ENCODE data around the gene GPR143.

The GPR143 gene

DNA sequence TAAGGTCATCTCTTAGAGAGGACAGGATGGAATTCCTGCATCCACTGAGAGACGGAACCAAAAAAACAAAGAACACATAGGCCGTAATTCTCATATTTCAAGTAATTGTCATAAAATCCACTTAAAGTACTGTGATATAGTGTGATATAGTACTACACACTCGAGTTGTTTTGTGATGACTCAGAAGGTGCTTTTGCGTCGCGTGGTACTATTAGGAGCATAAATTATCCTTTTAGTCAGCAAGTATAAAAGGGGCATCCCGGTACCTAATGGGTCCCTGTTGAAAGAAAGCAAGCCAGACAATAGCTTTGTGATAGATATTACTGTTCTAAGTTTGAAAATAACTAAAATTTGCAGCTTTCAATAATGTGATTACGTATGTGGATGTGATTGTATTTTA is 55.3 kb downstream of the GPR143 start:
- intact Hi-C loops (cut with micrococcal nuclease): no loop called here
- Mint-ChIP-seq H3K4me3 (no peak overlapping the region), H3K27ac (no peak overlapping the region), H3K9me3 (no peaks in the 10 kb centered on the region), H3K27me3 (no peaks in the 10 kb centered on the region), H3K4me1 (ENCODE audit: low read depth) (peaks cover 13% of the 10 kb centered on the region), H3K36me3 (ENCODE audit: low read depth) (peaks cover 85% of the 10 kb centered on the region)

DNA sequence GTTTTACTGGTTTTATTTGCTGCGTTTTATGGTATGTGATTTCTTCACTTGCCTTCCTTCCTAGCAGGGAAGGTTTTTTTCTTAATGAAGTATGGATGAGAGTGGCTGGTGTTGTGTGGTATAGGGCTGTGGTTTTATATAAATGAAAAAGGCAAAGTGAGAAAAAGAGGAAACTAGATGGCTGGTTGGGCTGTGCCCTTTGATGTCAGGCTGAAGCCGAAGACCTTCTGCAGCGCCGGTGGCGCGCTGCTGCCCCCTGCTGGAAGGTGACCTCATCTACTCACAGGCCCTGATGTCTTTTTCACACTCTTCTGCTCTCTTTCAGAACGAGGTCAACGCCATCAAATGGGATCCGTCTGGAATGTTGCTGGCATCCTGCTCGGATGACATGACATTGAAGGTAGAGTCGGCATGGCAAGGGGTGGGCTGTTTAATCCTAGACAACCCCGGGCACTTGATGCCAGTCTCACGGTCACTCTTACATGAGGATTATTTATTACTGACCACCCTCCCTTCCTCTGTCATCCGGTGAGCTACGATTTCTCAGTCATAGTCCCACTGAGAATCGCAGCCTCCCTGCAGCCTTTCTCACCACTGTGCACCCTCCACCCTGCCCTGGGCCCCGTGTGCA is 56.6 kb downstream of the GPR143 start:
- H3K4me3 Mint-ChIP-seq: no peak overlapping the region

DNA sequence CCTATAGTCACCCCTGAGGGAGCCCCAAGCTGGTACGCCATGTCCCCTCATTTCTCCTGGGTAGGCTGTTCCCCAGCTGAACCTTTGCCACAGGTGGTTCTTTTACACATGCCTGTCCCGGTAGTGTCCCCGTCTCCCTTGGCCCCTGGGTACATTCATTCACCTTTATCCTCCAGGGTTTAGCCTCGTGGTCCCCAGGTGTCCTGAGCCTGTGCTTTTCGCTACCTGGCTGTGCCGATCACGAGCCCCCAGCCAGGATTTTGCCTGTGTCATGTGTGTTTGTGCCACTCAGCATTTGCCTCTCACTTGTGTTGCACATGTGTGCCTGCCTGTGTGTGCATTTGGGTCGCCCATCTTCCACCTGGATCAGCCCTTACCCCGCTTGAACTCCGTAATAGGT is 57.6 kb downstream of the GPR143 start:
- Mint-ChIP-seq H3K27me3 (no peaks in the 10 kb centered on the region), H3K27ac (no peak overlapping the region), H3K9me3 (no peaks in the 10 kb centered on the region), H3K36me3 (ENCODE audit: low read depth) (peaks cover 85% of the 10 kb centered on the region), H3K4me1 (ENCODE audit: low read depth) (peaks cover 13% of the 10 kb centered on the region), H3K4me3 (no peak overlapping the region)
- intact Hi-C loops (cut with micrococcal nuclease): loop anchor here (2.0 to 10.0 kb wide), 4 partner anchors 243 to 891 kb away; partner anchors contain the start of gene TBL1X

More for the DNA sequence above, 56.6 kb downstream of the GPR143 start:
- peaks cover 13% of the 10 kb centered on the region for H3K4me1 Mint-ChIP-seq (ENCODE audit: low read depth)
- intact Hi-C loops (cut with micrococcal nuclease): loop anchor here (2.0 to 10.0 kb wide), 4 partner anchors 244 to 892 kb away; partner anchors contain the start of gene TBL1X
- H3K9me3 Mint-ChIP-seq: no peaks in the 10 kb centered on the region
- no peaks in the 10 kb centered on the region for H3K27me3 Mint-ChIP-seq
- H3K36me3 Mint-ChIP-seq (ENCODE audit: low read depth): peaks cover 85% of the 10 kb centered on the region
- H3K27ac Mint-ChIP-seq: no peak overlapping the region

GRCh38 chrX:9707306-9708033 is 58.2 kb downstream of the GPR143 start:
- Mint-ChIP-seq H3K36me3 (ENCODE audit: low read depth) (peaks cover 84% of the 10 kb centered on the region), H3K9me3 (no peaks in the 10 kb centered on the region), H3K4me3 (no peak overlapping the region), H3K27ac (no peak overlapping the region), H3K4me1 (ENCODE audit: low read depth) (peaks cover 13% of the 10 kb centered on the region), H3K27me3 (no peaks in the 10 kb centered on the region)
- intact Hi-C loops (cut with micrococcal nuclease): loop anchor here (2.0 to 10.0 kb wide), 4 partner anchors 243 to 890 kb away; partner anchors contain the start of gene TBL1X

DNA sequence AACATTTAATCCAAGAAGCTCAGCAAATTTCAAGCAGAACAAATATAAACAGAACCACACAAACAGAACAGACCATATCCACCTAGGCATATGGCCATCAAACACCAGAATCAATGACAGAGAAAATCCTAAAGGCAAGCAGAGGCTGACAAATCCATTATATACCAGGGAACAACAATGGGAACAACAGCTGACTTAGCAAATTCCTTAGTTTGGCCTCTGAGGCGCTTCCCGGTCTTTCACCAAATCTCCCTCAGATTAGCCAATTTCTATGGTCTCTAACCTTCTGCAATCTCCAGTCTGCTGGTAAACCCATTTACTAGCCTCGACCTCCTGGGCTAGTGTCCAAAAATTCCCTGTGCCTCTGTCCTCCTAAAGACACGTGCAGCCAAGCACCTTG is 59.2 kb downstream of the GPR143 start:
- intact Hi-C loops (cut with micrococcal nuclease): loop anchor here (5.0 to 10.0 kb wide), 3 partner anchors 242 to 889 kb away; partner anchors contain the start of gene TBL1X
- peaks cover 13% of the 10 kb centered on the region for H3K4me1 Mint-ChIP-seq (ENCODE audit: low read depth)
- H3K27ac Mint-ChIP-seq: no peak overlapping the region
- H3K27me3 Mint-ChIP-seq: no peaks in the 10 kb centered on the region
- no peak overlapping the region for H3K4me3 Mint-ChIP-seq
- no peaks in the 10 kb centered on the region for H3K9me3 Mint-ChIP-seq
- peaks cover 84% of the 10 kb centered on the region for H3K36me3 Mint-ChIP-seq (ENCODE audit: low read depth)

GRCh38 chrX:9704876-9705465 is 60.7 kb downstream of the GPR143 start:
- peaks cover 13% of the 10 kb centered on the region for H3K4me1 Mint-ChIP-seq (ENCODE audit: low read depth)
- H3K36me3 Mint-ChIP-seq (ENCODE audit: low read depth): peaks cover 95% of the 10 kb centered on the region

GRCh38 chrX:9703406-9703805 is 62.2 kb downstream of the GPR143 start:
- Mint-ChIP-seq H3K36me3 (ENCODE audit: low read depth) (peaks cover 98% of the 10 kb centered on the region), H3K4me3 (no peak overlapping the region)
- intact Hi-C loops (cut with micrococcal nuclease): loop anchor here (10.0 kb wide), 2 partner anchors 239 to 359 kb away; partner anchors contain the start of gene TBL1X

More at GRCh38 chrX:9704876-9705465, 60.7 kb downstream of the GPR143 start:
- Mint-ChIP-seq H3K27me3 (no peaks in the 10 kb centered on the region), H3K4me3 (no peak overlapping the region), H3K27ac (no peak overlapping the region), H3K9me3 (no peaks in the 10 kb centered on the region)
- intact Hi-C loops (cut with micrococcal nuclease): loop anchor here (5.0 to 10.0 kb wide), 3 partner anchors 240 to 888 kb away; partner anchors contain the start of gene TBL1X

DNA sequence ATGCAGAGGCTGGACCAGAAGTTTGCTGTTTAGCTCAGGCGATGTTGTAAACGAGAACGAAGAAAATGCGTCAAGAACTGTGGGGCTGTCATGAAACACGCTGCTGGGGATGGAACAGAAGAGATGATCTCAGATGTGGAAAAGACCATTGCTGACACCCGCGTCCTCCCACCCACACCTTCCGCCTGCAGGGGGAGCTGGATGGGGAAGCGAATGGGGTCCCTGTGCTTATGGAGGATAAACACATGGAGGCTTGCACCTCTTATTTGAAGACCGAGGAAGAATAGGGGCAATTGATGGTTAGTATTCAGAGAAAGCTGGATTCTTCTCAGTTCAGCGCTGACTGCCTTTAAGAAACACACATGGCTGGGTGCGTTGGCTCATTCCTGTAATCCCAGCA is 63.9 kb downstream of the GPR143 start:
- intact Hi-C loops (cut with micrococcal nuclease): loop anchor here (10.0 kb wide), 2 partner anchors 237 to 357 kb away; partner anchors contain the start of gene TBL1X
- no peak overlapping the region for H3K4me3 Mint-ChIP-seq
- H3K27ac Mint-ChIP-seq: no peak overlapping the region
- H3K9me3 Mint-ChIP-seq: no peaks in the 10 kb centered on the region
- H3K4me1 Mint-ChIP-seq (ENCODE audit: low read depth): no peaks in the 10 kb centered on the region
- peaks cover 89% of the 10 kb centered on the region for H3K36me3 Mint-ChIP-seq (ENCODE audit: low read depth)
- no peaks in the 10 kb centered on the region for H3K27me3 Mint-ChIP-seq

More at GRCh38 chrX:9703406-9703805, 62.2 kb downstream of the GPR143 start:
- Mint-ChIP-seq H3K27ac (no peak overlapping the region), H3K27me3 (no peaks in the 10 kb centered on the region), H3K4me1 (ENCODE audit: low read depth) (peaks cover 3% of the 10 kb centered on the region), H3K9me3 (no peaks in the 10 kb centered on the region)

GRCh38 chrX:9700555-9700954 is 65.1 kb downstream of the GPR143 start:
- no peak overlapping the region for H3K27ac Mint-ChIP-seq
- no peaks in the 10 kb centered on the region for H3K4me1 Mint-ChIP-seq (ENCODE audit: low read depth)
- no peak overlapping the region for H3K4me3 Mint-ChIP-seq
- peaks cover 90% of the 10 kb centered on the region for H3K36me3 Mint-ChIP-seq (ENCODE audit: low read depth)
- intact Hi-C loops (cut with micrococcal nuclease): loop anchor here (10.0 kb wide), 2 partner anchors 236 to 356 kb away; partner anchors contain the start of gene TBL1X
- H3K27me3 Mint-ChIP-seq: no peaks in the 10 kb centered on the region
- H3K9me3 Mint-ChIP-seq: no peaks in the 10 kb centered on the region

GRCh38 chrX:9698576-9698975 is 67.1 kb downstream of the GPR143 start:
- Mint-ChIP-seq H3K36me3 (ENCODE audit: low read depth) (peaks cover 86% of the 10 kb centered on the region), H3K27me3 (no peaks in the 10 kb centered on the region), H3K4me1 (ENCODE audit: low read depth) (no peaks in the 10 kb centered on the region), H3K9me3 (no peaks in the 10 kb centered on the region), H3K27ac (no peak overlapping the region), H3K4me3 (no peak overlapping the region)
- intact Hi-C loops (cut with micrococcal nuclease): no loop called here

- no peak overlapping the region for H3K27ac Mint-ChIP-seq
- H3K36me3 Mint-ChIP-seq (ENCODE audit: low read depth): peaks cover 82% of the 10 kb centered on the region
- no peak overlapping the region for H3K4me3 Mint-ChIP-seq
- H3K4me1 Mint-ChIP-seq (ENCODE audit: low read depth): no peaks in the 10 kb centered on the region
- intact Hi-C loops (cut with micrococcal nuclease): no loop called here
- H3K27me3 Mint-ChIP-seq: no peaks in the 10 kb centered on the region
- no peaks in the 10 kb centered on the region for H3K9me3 Mint-ChIP-seq
These were observed 72.2 kb downstream of the GPR143 start for GRCh38 chrX:9693307-9694001.

DNA sequence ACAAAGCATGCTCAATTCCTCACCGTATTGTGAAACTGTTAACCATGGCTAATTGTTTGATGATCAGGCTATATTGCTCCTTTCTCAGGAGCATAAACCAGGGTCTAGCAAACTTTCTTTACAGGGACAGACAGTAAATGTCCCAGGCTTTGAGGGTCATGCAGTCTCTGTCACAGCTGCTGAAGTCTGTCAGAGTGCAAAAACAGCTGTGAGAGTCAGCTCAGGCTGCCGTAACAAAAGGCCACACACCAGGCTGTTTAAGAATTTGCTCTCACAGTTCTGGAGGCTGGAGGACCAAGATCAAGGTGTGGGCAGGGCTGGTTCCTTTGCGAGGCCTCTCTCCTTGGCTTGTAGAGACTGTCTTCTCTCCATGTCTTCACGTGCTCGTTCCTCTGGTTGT is 75.6 kb downstream of the GPR143 start:
- Mint-ChIP-seq H3K27ac (no peak overlapping the region), H3K9me3 (no peaks in the 10 kb centered on the region), H3K27me3 (no peaks in the 10 kb centered on the region), H3K4me1 (ENCODE audit: low read depth) (no peaks in the 10 kb centered on the region), H3K36me3 (ENCODE audit: low read depth) (peaks cover 91% of the 10 kb centered on the region), H3K4me3 (no peak overlapping the region)
- intact Hi-C loops (cut with micrococcal nuclease): no loop called here

DNA sequence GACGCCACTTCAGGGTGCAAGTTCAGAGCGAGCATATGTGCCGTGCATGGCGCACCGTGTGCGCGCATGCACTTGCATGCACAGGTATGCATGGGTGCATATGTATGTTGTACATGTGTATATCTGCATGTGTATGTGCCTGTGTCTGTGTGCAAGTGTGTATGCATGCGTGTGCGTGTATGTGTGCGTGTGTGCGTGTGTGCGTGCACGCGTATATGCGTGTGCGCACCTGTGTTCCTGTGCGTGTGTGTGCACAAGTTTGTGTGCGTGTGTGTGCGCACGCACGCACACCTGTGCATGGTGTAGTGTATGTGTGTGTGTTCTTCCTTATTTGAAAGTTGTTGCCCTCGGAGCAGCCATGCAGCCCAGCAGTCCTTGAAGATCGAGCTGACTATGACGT is 76.8 kb downstream of the GPR143 start:
- Mint-ChIP-seq H3K27ac (no peak overlapping the region), H3K36me3 (ENCODE audit: low read depth) (peaks cover 93% of the 10 kb centered on the region), H3K9me3 (no peaks in the 10 kb centered on the region), H3K4me1 (ENCODE audit: low read depth) (no peaks in the 10 kb centered on the region), H3K27me3 (no peaks in the 10 kb centered on the region), H3K4me3 (no peak overlapping the region)
- intact Hi-C loops (cut with micrococcal nuclease): no loop called here

Data from dendritic cell treated with granulocyte-macrophage colony-stimulating factor and Interleukin-4, amounts not matched to agents 40 ng/mL and 50 ng/mL, for 4 days (primary cell).